ENCODE data around the gene PROKR2. TPM values are rescaled to one million over a fixed set of nuclear protein-coding genes. Genes with fewer than 3 reads are reported as not detected.

Gene PROKR2
- total RNA-seq, 1 donor from 2014 or later, result not detected

Other genes starting within 250 kb of the PROKR2 start
- 83.0 TPM for gene TMEM230, start 203.9 kb downstream of the PROKR2 start, total RNA-seq
- gene PCNA, start 197.0 kb downstream of the PROKR2 start, total RNA-seq, result 28.0 TPM
- 79.0 TPM for gene CDS2, start 189.9 kb downstream of the PROKR2 start, total RNA-seq

Measured in left ventricle myocardium inferior (tissue), 1 donor.